Thyroid gland (tissue), 4 donors: ENCODE results near the gene DUSP7. TPM values are rescaled to one million over a fixed set of nuclear protein-coding genes. Genes with fewer than 3 reads are reported as not detected.

Experiments used
- DNase-seq, 2 donors: peaks; one replicate each; pipeline ENCODE4 v3.0.0-alpha.2; 2019
- H3K27ac ChIP-seq, 3 donors: fragments of 200-600 bp; sonication (generic); 1 replicate in 2 of 3; 2 replicates in 1 of 3; pipeline ENCODE4 v1.5.1; 2016 to 2019; ENCODE audit warnings: mild to moderate bottlenecking in 1 of 3, moderate library complexity in 1 of 3
- H3K27me3 ChIP-seq: fragments of 200-600 bp; sonication (generic); one replicate; pipeline ENCODE4 v1.5.1; 2019
- H3K36me3 ChIP-seq, 2 donors: fragments of 200-600 bp; sonication (generic); one replicate each; pipeline ENCODE4 v1.5.1; 2016 to 2019
- H3K4me1 ChIP-seq, 2 donors: fragments of 200-600 bp; sonication (generic); one replicate each; pipeline ENCODE4 v1.5.1; 2017 to 2019
- H3K4me3 ChIP-seq, 3 donors: fragments of 200-600 bp; sonication (generic); replicated peaks in 1 of 3; 1 replicate in 2 of 3; 2 replicates in 1 of 3; pipeline ENCODE4 v1.5.1; 2016; ENCODE audit warnings: mild to moderate bottlenecking in 1 of 3
- H3K9me3 ChIP-seq: fragments of 200-600 bp; sonication (generic); one replicate; pipeline ENCODE4 v1.5.1; 2017
- CTCF ChIP-seq, 6 experiments: fragments of 200-600 bp in 3 of 6; fragments of 450-650 bp in 3 of 6; sonication (generic) in 3 of 6; IDR thresholded peaks; one replicate each; pipeline ENCODE4 v1.5.1; 2016 to 2019; ENCODE audit warnings: antibody characterized with exemption in 6 of 6, mild to moderate bottlenecking in 2 of 6, inconsistent platforms in 1 of 6, moderate library complexity in 1 of 6
- POLR2A ChIP-seq, 2 donors: fragments of 450-650 bp; IDR thresholded peaks; one replicate each; pipeline ENCODE4 v1.6.1; 2017; ENCODE audit warnings: antibody characterized with exemption in 2 of 2, mild to moderate bottlenecking in 2 of 2, moderate library complexity in 1 of 2
- WGBS, 2 donors: methylation state at CpG; one replicate each; pipeline ENCODE4 v1.1.5; 2017; 5-methylcytosine and 5-hydroxymethylcytosine counted together
- intact Hi-C: fragments of 100-400 bp; cut with DNase I; formaldehyde crosslinking; loops from one replicate; pipeline ENCODE4 v1.15.1; 2023
- total RNA-seq, 4 donors: library from RNA; depleted of rRNA; stranded (reverse); fragments of >200 nt; gene quantifications; one replicate each; pipeline ENCODE4 v1.2.3, GENCODE V29; 2016

Gene DUSP7
- total RNA-seq, 4 donors from 2014 or later: 6.9 to 10.6 (median 10.4) TPM

DNA sequence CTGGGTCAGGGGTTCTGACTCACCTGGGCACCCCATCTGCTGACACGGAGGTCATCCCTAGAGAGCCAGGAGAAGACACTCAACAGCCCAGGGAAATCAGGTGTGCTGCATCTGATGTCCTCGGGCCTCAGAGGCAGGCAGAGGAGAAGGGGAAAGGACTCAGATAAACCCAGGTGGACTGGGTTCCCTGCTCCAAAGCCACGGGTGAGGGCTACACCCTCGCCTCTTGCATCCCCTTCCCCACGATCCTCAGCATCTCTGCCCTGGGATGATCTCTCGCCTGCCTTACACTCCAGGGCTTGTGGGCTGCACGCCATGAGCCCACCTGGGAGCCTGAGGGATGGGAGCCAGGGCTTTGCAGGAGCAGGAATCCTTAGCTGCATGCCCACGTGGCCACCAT lies 8.2 kb upstream of the DUSP7 start:
- Histone ChIP-seq H3K27me3 (no peaks in the 10 kb centered on the region), H3K27ac (no peak overlapping the region), H3K4me1 (peaks cover 0 to 1% of the 10 kb centered on the region in 2 donors), H3K9me3 (no peaks in the 10 kb centered on the region), H3K4me3 (no peak overlapping the region), H3K36me3 (no peaks in the 10 kb centered on the region)
- TF ChIP-seq CTCF (IDR thresholded peaks at IDR 0.05): no peak
- TF ChIP-seq POLR2A (IDR thresholded peaks at IDR 0.05): no peak
- 84 to 89% methylated on average over 5 to 7 of the region's 8 CpGs for WGBS, 2 donors
- intact Hi-C loops: loop anchor here (5.0 kb wide), 1 partner anchor 62 kb away; no protein-coding TSS in a partner anchor
- DNase-seq: no peak

- Histone ChIP-seq H3K27me3 (no peaks in the 10 kb centered on the region), H3K9me3 (no peaks in the 10 kb centered on the region), H3K4me3 (no peak overlapping the region), H3K27ac (no peak overlapping the region), H3K4me1 (no peaks in the 10 kb centered on the region), H3K36me3 (no peaks in the 10 kb centered on the region)
- WGBS, 2 donors: 77 to 78% methylated on average over 14 of the region's 14 CpGs
- TF ChIP-seq POLR2A (IDR thresholded peaks at IDR 0.05) (no peak), CTCF (IDR thresholded peaks at IDR 0.05) (no peak)
- intact Hi-C loops: loop anchor here (5.0 kb wide), 1 partner anchor 61 kb away; no protein-coding TSS in a partner anchor
- no peak for DNase-seq
These were observed 6.8 kb upstream of the DUSP7 start for GRCh38 chr3:52063026-52063723.

DNA sequence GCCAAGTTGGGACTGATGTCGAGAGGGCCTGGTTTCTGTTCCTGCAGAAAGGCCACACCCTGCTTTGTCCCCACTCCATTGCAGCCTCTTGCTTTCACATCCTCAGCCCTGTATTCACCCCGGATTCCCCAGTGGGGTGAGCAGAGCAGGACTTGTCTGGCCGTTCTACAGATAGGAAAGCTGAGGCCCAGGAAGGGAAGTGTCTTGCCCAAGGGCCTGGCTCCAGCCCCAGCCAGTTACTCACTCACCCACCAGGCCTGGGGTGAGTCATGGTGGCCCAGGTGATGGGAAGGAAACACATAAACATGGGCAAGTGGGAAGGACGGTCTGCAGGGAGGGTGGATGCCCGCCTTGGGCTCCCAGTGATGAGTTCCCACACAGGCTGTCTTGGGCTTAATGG lies 6.1 kb upstream of the DUSP7 start:
- TF ChIP-seq CTCF (IDR thresholded peaks at IDR 0.05) (no peak), POLR2A (IDR thresholded peaks at IDR 0.05) (no peak)
- Histone ChIP-seq H3K4me3 (no peak overlapping the region), H3K27ac (no peak overlapping the region), H3K27me3 (no peaks in the 10 kb centered on the region), H3K36me3 (no peaks in the 10 kb centered on the region), H3K9me3 (no peaks in the 10 kb centered on the region), H3K4me1 (peaks cover 0 to 6% of the 10 kb centered on the region in 2 donors)
- intact Hi-C loops: loop anchor here (5.0 kb wide), 1 partner anchor 60 kb away; no protein-coding TSS in a partner anchor
- DNase-seq: no peak
- WGBS, 2 donors: 49 to 81% methylated on average over 5 of the region's 5 CpGs

DNA sequence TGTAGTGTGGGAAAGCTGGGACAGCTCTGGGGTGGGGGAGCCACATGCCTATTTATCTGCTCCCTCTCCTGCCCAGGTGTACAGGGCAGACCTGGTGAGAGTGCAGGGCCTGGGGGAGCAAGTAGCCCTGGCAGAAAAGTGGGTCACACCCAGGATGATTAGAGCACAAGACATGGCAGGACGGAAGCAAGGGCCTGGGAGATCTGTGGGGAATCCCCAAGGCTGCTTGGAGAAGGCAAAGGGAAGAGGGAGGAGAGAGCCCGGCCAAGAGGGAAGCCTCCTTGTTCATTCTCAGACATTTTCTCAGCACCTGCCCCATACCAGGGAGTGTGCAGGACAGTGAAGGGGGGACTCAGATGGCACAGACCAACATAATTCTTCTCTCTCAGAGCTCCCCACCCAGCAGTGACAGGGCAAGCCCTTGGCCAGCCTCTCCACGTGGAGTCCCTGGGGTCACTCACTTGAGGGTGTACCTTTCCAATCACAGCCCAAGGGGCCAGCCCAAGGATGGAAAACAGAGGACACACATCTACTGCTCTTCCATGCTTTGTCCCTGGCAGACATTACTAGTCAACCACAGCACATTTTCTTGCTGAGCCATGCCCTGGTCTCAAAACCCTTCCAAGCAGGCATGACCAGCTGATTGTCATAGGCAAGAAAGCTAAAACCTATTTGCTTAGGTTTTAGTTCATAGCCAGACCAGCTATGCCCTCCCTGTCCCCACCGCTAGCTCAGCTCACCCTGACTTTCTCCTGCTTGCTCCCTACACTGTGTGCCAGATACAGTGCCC lies 4.9 kb upstream of the DUSP7 start:
- no peaks in the 10 kb centered on the region for H3K27me3 ChIP-seq
- TF ChIP-seq POLR2A (IDR thresholded peaks at IDR 0.05) (no peak), CTCF (IDR thresholded peaks at IDR 0.05) (no peak)
- H3K4me1 ChIP-seq: peaks cover 0 to 10% of the 10 kb centered on the region in 2 donors
- no peaks in the 10 kb centered on the region for H3K9me3 ChIP-seq
- intact Hi-C loops: loop anchor here (5.0 kb wide), 1 partner anchor 59 kb away; no protein-coding TSS in a partner anchor
- H3K36me3 ChIP-seq: no peaks in the 10 kb centered on the region
- no peak for DNase-seq
- H3K27ac ChIP-seq: no peak overlapping the region
- H3K4me3 ChIP-seq: no peak overlapping the region
- 86% methylated on average over 2 to 4 of the region's 4 CpGs for whole genome bisulfite sequencing, 2 donors

- Histone ChIP-seq H3K27me3 (no peaks in the 10 kb centered on the region), H3K4me3 (no peak overlapping the region), H3K9me3 (no peaks in the 10 kb centered on the region), H3K36me3 (no peaks in the 10 kb centered on the region), H3K4me1 (peaks cover 10 to 18% of the 10 kb centered on the region in 2 donors), H3K27ac (no peak overlapping the region)
- TF ChIP-seq POLR2A (IDR thresholded peaks at IDR 0.05) (no peak), CTCF (IDR thresholded peaks at IDR 0.05) (no peak)
- intact Hi-C loops: loop anchor here (5.0 kb wide), 2 partner anchors 57 to 117 kb away; partner anchors contain the start of genes PARP3 and RRP9
- WGBS, 2 donors: 93 to 94% methylated on average over 7 of the region's 7 CpGs
- no peak for DNase-seq
These were observed 3.4 kb upstream of the DUSP7 start for GRCh38 chr3:52059781-52060180.
